Measurements from ENCODE around the gene TSPAN9. TPM values are rescaled to one million over a fixed set of nuclear protein-coding genes. Genes with fewer than 3 reads are reported as not detected.

The TSPAN9 gene
- total RNA-seq, 1 experiment from 2014 or later = 35.5 TPM

DNA sequence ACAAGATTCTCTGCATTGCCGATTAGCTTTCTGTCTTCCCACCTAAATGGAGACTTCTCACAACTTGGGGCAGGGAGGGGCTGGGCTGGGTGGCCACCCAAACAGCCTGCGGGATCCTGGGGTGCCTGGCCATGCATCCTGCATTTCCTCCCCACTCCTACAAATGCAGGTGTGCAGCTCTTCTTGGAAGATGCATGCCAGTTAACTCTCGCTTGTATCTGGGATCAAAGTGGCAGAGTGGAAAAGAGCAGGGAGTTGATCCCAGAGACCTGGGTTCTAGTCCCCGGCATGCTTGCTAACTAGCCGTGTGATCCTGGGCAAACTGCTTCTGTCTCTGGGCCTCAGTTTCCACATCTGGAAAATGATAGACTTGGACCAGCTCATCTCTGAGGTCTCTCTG, 136.6 kb downstream of the TSPAN9 start:
- Histone ChIP-seq H3K4me1 (ENCODE audit: insufficient read depth, low read length, poor library complexity, severe bottlenecking) (peaks cover 39% of the 10 kb centered on the region), H3K27me3 (replicated peaks; ENCODE audit: insufficient read depth, low read depth, low read length, poor library complexity) (no peaks in the 10 kb centered on the region), H3K9me3 (ENCODE audit: low read depth, low read length, poor library complexity, severe bottlenecking) (no peaks in the 10 kb centered on the region), H3K36me3 (ENCODE audit: insufficient read depth, low read length, poor library complexity, severe bottlenecking) (no peaks in the 10 kb centered on the region), H3K27ac (ENCODE audit: low read depth, low read length, poor library complexity, severe bottlenecking) (no peak overlapping the region), H3K4me3 (ENCODE audit: low read depth, low read length, poor library complexity, severe bottlenecking) (no peak overlapping the region)
- DNase-seq (ENCODE audit: low spot score) = no peak
- ChIA-PET POLR2A (ENCODE audit: low non-redundant PET) (no interaction called here), CTCF (interaction anchor here (0.7 kb wide), 1 partner anchor 62 kb away, joined by 3 read pairs; no protein-coding TSS in a partner anchor)
- intact Hi-C loops (cut with micrococcal nuclease; ENCODE audit: unreplicated experiment) = no loop called here
- no peak for TF ChIP-seq EZH2 (IDR thresholded peaks at IDR 0.05; ENCODE audit: borderline replicate concordance, low read depth, low read length, poor library complexity, severe bottlenecking)
- TF ChIP-seq, protein P1, sequence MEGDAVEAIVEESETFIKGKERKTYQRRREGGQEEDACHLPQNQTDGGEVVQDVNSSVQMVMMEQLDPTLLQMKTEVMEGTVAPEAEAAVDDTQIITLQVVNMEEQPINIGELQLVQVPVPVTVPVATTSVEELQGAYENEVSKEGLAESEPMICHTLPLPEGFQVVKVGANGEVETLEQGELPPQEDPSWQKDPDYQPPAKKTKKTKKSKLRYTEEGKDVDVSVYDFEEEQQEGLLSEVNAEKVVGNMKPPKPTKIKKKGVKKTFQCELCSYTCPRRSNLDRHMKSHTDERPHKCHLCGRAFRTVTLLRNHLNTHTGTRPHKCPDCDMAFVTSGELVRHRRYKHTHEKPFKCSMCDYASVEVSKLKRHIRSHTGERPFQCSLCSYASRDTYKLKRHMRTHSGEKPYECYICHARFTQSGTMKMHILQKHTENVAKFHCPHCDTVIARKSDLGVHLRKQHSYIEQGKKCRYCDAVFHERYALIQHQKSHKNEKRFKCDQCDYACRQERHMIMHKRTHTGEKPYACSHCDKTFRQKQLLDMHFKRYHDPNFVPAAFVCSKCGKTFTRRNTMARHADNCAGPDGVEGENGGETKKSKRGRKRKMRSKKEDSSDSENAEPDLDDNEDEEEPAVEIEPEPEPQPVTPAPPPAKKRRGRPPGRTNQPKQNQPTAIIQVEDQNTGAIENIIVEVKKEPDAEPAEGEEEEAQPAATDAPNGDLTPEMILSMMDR (conservative IDR thresholded peaks at IDR 0.05; ENCODE audit: low read depth, low read length) = no peak
- no TSS peak for BruUV-seq (replicated peaks)

DNA sequence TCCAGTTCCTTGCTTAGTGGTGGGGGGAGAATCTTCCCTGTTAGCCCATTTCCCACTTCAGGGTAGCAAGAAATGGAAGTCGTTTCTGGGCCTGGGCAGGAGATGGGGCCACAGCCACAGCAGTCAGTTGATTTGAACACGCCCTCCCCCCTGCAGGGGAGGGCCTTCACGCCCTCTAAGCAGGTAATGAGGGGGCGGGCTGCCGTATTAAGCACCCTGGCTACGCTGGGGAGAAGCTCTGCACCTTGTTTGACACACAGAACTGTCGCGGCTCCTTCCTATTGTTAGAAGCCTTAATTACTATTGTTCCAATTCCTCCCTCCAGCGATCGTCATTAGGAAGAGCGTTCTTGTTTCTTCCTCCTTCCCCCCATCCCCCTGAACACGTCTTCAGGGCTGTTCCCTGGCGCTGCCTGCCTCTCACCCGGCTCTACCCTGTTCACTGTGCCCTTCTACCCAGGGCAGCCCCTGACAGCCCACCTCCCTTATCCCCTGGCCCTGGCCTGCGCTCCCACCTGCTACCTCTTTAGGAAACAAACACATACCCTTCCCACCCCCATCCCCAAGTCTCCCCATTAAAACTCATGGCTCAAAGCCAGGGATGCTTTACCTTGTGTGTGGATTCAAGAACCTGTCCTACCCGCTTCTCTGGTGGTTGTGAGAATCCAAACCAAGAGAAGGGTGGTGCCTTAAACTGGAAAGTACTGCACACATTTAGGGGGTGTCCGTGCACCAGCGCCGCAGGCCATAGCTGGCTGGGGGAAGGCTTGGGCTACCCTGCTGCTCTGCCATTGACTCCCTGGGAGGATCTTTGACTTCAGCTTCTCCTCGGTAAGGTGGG, 137.6 kb downstream of the TSPAN9 start:
- TF ChIP-seq, protein P1 (conservative IDR thresholded peaks at IDR 0.05; ENCODE audit: low read depth, low read length) = no peak
- TF ChIP-seq EZH2 (IDR thresholded peaks at IDR 0.05; ENCODE audit: borderline replicate concordance, low read depth, low read length, poor library complexity, severe bottlenecking) = no peak
- Histone ChIP-seq H3K9me3 (ENCODE audit: low read depth, low read length, poor library complexity, severe bottlenecking) (no peaks in the 10 kb centered on the region), H3K4me3 (ENCODE audit: low read depth, low read length, poor library complexity, severe bottlenecking) (no peak overlapping the region), H3K36me3 (ENCODE audit: insufficient read depth, low read length, poor library complexity, severe bottlenecking) (no peaks in the 10 kb centered on the region), H3K27me3 (replicated peaks; ENCODE audit: insufficient read depth, low read depth, low read length, poor library complexity) (no peaks in the 10 kb centered on the region), H3K4me1 (ENCODE audit: insufficient read depth, low read length, poor library complexity, severe bottlenecking) (peaks cover 44% of the 10 kb centered on the region), H3K27ac (ENCODE audit: low read depth, low read length, poor library complexity, severe bottlenecking) (peak overlapping the region; percentile 68)
- ChIA-PET POLR2A (ENCODE audit: low non-redundant PET) (no interaction called here), CTCF (interaction anchor here (0.7 kb wide), 1 partner anchor 61 kb away, joined by 3 read pairs; no protein-coding TSS in a partner anchor)
- DNase-seq (ENCODE audit: low spot score) = no peak
- intact Hi-C loops (cut with micrococcal nuclease; ENCODE audit: unreplicated experiment) = no loop called here
- BruUV-seq (replicated peaks) = no TSS peak

DNA sequence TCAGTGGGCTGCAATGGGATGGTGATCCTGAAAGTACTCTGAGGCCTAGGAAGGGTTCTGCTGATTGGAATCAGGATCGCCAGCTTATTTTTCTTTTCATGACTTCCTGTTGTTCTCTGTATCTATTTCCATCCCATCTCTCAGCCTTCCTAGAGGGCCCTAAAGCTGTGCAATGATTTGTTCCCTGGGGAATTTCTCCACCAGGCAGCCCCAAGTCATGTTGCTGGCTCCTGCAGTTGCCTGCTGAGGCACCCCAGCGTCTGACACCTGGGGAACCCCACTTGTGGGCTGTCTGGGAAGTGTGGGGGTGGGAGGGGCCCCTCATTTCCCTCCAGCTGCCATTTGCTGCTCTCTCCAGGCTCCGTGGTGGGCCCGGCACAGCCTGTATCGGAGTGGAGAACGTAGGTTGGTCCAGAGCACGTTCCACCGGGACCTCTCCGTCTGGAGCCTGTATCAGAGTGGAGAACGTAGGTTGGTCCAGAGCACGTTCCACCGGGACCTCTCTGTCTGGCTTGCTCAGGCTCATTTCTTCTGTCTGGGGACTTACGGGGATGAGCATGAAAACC, 138.3 kb downstream of the TSPAN9 start:
- H3K36me3 ChIP-seq (ENCODE audit: insufficient read depth, low read length, poor library complexity, severe bottlenecking) = no peaks in the 10 kb centered on the region
- H3K9me3 ChIP-seq (ENCODE audit: low read depth, low read length, poor library complexity, severe bottlenecking) = no peaks in the 10 kb centered on the region
- H3K4me3 ChIP-seq (ENCODE audit: low read depth, low read length, poor library complexity, severe bottlenecking) = no peak overlapping the region
- ChIA-PET CTCF (no interaction called here), POLR2A (ENCODE audit: low non-redundant PET) (no interaction called here)
- peak; percentile 52 for DNase-seq (ENCODE audit: low spot score)
- TF ChIP-seq, protein P1 (conservative IDR thresholded peaks at IDR 0.05; ENCODE audit: low read depth, low read length) = no peak
- TF ChIP-seq EZH2 (IDR thresholded peaks at IDR 0.05; ENCODE audit: borderline replicate concordance, low read depth, low read length, poor library complexity, severe bottlenecking) = no peak
- H3K4me1 ChIP-seq (ENCODE audit: insufficient read depth, low read length, poor library complexity, severe bottlenecking) = peaks cover 44% of the 10 kb centered on the region
- peak overlapping the region; percentile 68 for H3K27ac ChIP-seq (ENCODE audit: low read depth, low read length, poor library complexity, severe bottlenecking)
- BruUV-seq (replicated peaks) = no TSS peak
- H3K27me3 ChIP-seq (replicated peaks; ENCODE audit: insufficient read depth, low read depth, low read length, poor library complexity) = no peaks in the 10 kb centered on the region
- intact Hi-C loops (cut with micrococcal nuclease; ENCODE audit: unreplicated experiment) = no loop called here
